K562 (cell line): ENCODE measurements around the gene ZNF586. TPM values are rescaled to one million over a fixed set of nuclear protein-coding genes. Genes with fewer than 3 reads are reported as not detected.
A peak's percentile ranks its signal among the peaks of the same experiment; 100 is the strongest.

Source experiments
- EGR1 ChIP-seq: fragments of 450-650 bp; conservative IDR thresholded peaks from 2 replicates; pipeline ENCODE4 v1.6.1; 2017; ENCODE audit warnings: mild to moderate bottlenecking
- FOXK1 ChIP-seq: sonication (generic); formaldehyde crosslinking; IDR thresholded peaks from 2 replicates; pipeline ENCODE4 v1.8.0; 2022; ENCODE audit warnings: missing genetic modification reagents, mild to moderate bottlenecking, borderline replicate concordance
- GTF2B ChIP-seq: IDR thresholded peaks from 2 replicates; pipeline ENCODE4 v1.6.1; 2011; ENCODE audit not compliant: insufficient read length; ENCODE audit errors: extremely low read depth
- KAT2B ChIP-seq: IDR thresholded peaks from one replicate; pipeline ENCODE4 v1.6.1; 2012; ENCODE audit warnings: low read depth, mild to moderate bottlenecking, control low read depth, inconsistent platforms, low read length, moderate library complexity
- MCM7 ChIP-seq, 2 experiments: fragments of 450-650 bp; IDR thresholded peaks; 2 replicates each; pipeline ENCODE4 v1.6.1; 2016 to 2018
- NFATC3 ChIP-seq: fragments of 450-650 bp; IDR thresholded peaks from 2 replicates; pipeline ENCODE4 v1.6.1; 2017; ENCODE audit warnings: mild to moderate bottlenecking
- POLR3A ChIP-seq: IDR thresholded peaks from 2 replicates; pipeline ENCODE4 v1.6.1; 2011; ENCODE audit warnings: borderline replicate concordance, mild to moderate bottlenecking, moderate library complexity; ENCODE audit not compliant: insufficient read length, insufficient read depth; ENCODE audit errors: extremely low read depth
- SAFB2 ChIP-seq: fragments of 200-400 bp; formaldehyde crosslinking; IDR thresholded peaks from 2 replicates; pipeline ENCODE4 v1.6.1; 2018; ENCODE audit warnings: borderline replicate concordance, low read length, low read depth, moderate library complexity; ENCODE audit not compliant: severe bottlenecking
- SMARCA4 ChIP-seq: fragments of 450-650 bp; IDR thresholded peaks from 2 replicates; pipeline ENCODE4 v1.6.1; 2016
- ZBTB1 ChIP-seq: sonication (generic); formaldehyde crosslinking; IDR thresholded peaks from 2 replicates; pipeline ENCODE4 v1.8.1; 2023; ENCODE audit warnings: missing genetic modification reagents, low read depth, mild to moderate bottlenecking, borderline replicate concordance
- ZFPM2 ChIP-seq: fragments of 250-450 bp; sonication (Bioruptor Pico); IDR thresholded peaks from 2 replicates; pipeline ENCODE4 v1.5.1; 2022; ENCODE audit warnings: mild to moderate bottlenecking
- ZNF280A ChIP-seq: fragments of 450-650 bp; IDR thresholded peaks from 2 replicates; pipeline ENCODE4 v1.6.1; 2018; ENCODE audit warnings: mild to moderate bottlenecking, low read depth; ENCODE audit not compliant: partially characterized antibody
- polyA plus RNA-seq, 8 experiments: library from polyadenylated mRNA; depleted of rRNA in 4 of 8; stranded (reverse) in 5 of 8; unstranded in 3 of 8; fragments of >200 nt; fragmentation: Nextera tagmentation in 2 of 8; fragmentation: Illumina TruSeq in 1 of 8; extraction: Ambion mirVana in 2 of 8; extraction: Trizol in 1 of 8; gene quantifications; 2 replicates each; pipeline versions ENCODE4 v1.2.1 to v1.2.3, GENCODE V29; 2011 to 2014; ENCODE audit warnings: inconsistent platforms in 1 of 8, missing spikeins in 1 of 8
- total RNA-seq, 7 experiments: library from RNA; depleted of rRNA in 6 of 7; stranded (reverse); fragments of >200 nt in 6 of 7; fragmentation: Illumina TruSeq in 2 of 7; extraction: Trizol in 2 of 7; gene quantifications; 2 replicates each; pipeline versions ENCODE4 v1.2.1 to v1.2.3, GENCODE V29; 2011 to 2021; ENCODE audit warnings: low replicate concordance in 1 of 7
- TF ChIP-seq, protein P1 (sequence below), 2 experiments: fragments of 450-650 bp in 1 of 2; sonication (generic) in 1 of 2; formaldehyde crosslinking in 1 of 2; IDR thresholded peaks; 2 replicates each; pipeline versions ENCODE4 v1.7.1 to v1.9.0; 2016 to 2022; ENCODE audit warnings: inconsistent platforms in 1 of 2, mild to moderate bottlenecking in 1 of 2, missing genetic modification reagents in 1 of 2
- TF ChIP-seq, protein P2 (sequence below): fragments of 450-650 bp; formaldehyde crosslinking; IDR thresholded peaks from 2 replicates; pipeline ENCODE4 v1.4.0; 2020; ENCODE audit warnings: mild to moderate bottlenecking, moderate library complexity

Gene ZNF586
- total and polyA plus RNA-seq, 9 of the 15 experiments (the other 6 are each of a cell fraction or from before 2014, with no cell fraction given): 2.5 to 12.6 (median 8.4) TPM

- no peak for TF ChIP-seq POLR3A
- no peak for TF ChIP-seq MCM7 (IDR thresholded peaks at IDR 0.05)
- TF ChIP-seq, protein P1, sequence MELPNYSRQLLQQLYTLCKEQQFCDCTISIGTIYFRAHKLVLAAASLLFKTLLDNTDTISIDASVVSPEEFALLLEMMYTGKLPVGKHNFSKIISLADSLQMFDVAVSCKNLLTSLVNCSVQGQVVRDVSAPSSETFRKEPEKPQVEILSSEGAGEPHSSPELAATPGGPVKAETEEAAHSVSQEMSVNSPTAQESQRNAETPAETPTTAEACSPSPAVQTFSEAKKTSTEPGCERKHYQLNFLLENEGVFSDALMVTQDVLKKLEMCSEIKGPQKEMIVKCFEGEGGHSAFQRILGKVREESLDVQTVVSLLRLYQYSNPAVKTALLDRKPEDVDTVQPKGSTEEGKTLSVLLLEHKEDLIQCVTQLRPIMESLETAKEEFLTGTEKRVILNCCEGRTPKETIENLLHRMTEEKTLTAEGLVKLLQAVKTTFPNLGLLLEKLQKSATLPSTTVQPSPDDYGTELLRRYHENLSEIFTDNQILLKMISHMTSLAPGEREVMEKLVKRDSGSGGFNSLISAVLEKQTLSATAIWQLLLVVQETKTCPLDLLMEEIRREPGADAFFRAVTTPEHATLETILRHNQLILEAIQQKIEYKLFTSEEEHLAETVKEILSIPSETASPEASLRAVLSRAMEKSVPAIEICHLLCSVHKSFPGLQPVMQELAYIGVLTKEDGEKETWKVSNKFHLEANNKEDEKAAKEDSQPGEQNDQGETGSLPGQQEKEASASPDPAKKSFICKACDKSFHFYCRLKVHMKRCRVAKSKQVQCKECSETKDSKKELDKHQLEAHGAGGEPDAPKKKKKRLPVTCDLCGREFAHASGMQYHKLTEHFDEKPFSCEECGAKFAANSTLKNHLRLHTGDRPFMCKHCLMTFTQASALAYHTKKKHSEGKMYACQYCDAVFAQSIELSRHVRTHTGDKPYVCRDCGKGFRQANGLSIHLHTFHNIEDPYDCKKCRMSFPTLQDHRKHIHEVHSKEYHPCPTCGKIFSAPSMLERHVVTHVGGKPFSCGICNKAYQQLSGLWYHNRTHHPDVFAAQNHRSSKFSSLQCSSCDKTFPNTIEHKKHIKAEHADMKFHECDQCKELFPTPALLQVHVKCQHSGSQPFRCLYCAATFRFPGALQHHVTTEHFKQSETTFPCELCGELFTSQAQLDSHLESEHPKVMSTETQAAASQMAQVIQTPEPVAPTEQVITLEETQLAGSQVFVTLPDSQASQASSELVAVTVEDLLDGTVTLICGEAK (IDR thresholded peaks at IDR 0.05): peak; percentile 93
- TF ChIP-seq, protein P1 (CRISPR knock-in tag; IDR thresholded peaks at IDR 0.05): no peak
- TF ChIP-seq ZBTB1 (CRISPR knock-in tag): no peak
- TF ChIP-seq SAFB2: no peak
- no peak for TF ChIP-seq EGR1
- no peak for TF ChIP-seq NFATC3
- no peak for TF ChIP-seq KAT2B
- TF ChIP-seq GTF2B: no peak
- TF ChIP-seq SMARCA4: no peak
- TF ChIP-seq ZNF280A: no peak
- TF ChIP-seq, protein P2, sequence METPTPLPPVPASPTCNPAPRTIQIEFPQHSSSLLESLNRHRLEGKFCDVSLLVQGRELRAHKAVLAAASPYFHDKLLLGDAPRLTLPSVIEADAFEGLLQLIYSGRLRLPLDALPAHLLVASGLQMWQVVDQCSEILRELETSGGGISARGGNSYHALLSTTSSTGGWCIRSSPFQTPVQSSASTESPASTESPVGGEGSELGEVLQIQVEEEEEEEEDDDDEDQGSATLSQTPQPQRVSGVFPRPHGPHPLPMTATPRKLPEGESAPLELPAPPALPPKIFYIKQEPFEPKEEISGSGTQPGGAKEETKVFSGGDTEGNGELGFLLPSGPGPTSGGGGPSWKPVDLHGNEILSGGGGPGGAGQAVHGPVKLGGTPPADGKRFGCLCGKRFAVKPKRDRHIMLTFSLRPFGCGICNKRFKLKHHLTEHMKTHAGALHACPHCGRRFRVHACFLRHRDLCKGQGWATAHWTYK (CRISPR knock-in tag): no peak
- no peak for TF ChIP-seq FOXK1 (CRISPR knock-in tag)
- TF ChIP-seq ZFPM2 (CRISPR knock-in tag): no peak
Measured at GRCh38 chr19:57769345-57770131, at the start of gene ZNF586 (continued).
